NOMO-1 treated with DMSO at 0.1 percent for 48 hours (cell line): ENCODE results near the gene MON1B.

ENCODE experiments used
- DNase-seq: peaks from one replicate; lab custom pipeline; 2025; ENCODE audit not compliant: unreplicated experiment; lab: John Stamatoyannopoulos, UW

Gene MON1B

GRCh38 chr16:77195411-77195810, 4.4 kb downstream of the MON1B start:
- no peak for DNase-seq

DNA sequence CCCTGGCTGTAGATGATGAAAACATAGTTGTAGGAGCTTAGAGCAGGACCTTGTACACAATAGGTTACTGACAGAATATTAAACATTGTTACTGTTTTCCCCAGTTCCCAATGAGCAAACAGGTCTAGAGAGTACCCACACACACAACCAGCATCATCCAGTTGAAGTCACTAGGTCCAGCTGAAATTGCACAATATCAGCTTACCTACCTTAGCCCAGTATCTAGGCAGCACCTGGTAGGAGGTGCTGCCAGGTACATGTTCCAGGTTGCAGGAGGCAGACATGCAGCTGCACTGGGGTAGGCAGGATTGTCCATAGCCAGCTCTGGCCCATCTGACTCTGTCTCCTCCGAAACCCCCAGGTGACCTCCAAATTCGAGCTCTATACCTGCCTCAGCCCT, 6.8 kb downstream of the MON1B start:
- no peak for DNase-seq

- no peak for DNase-seq
Measured at GRCh38 chr16:77199211-77199610, 8.2 kb downstream of the MON1B start, which contains the start of gene SYCE1L. Gene SYCE1L, plus strand, starts transcription at chr16:77199408. Its CDS starts 44 bp downstream, at chr16:77199452.

DNA sequence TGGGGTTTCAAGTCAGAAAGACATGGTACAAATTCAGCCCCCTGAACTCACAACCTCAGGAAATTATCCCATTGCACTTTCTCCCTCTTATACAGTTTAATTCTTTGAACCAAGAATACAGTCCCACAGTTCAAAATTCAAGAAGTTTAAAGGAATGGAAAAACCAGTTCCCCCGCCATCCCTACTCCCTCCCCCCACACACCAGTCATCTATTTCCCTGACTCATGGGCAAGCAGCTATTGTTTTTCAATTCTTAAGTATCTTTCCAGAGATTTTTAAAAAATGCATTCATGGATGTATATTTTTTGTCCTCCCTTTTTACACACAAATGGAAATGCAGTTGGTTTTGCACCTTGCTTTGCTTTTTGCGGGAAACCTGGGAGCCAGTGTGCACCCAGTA, 15.5 kb downstream of the MON1B start:
- no peak for DNase-seq

DNA sequence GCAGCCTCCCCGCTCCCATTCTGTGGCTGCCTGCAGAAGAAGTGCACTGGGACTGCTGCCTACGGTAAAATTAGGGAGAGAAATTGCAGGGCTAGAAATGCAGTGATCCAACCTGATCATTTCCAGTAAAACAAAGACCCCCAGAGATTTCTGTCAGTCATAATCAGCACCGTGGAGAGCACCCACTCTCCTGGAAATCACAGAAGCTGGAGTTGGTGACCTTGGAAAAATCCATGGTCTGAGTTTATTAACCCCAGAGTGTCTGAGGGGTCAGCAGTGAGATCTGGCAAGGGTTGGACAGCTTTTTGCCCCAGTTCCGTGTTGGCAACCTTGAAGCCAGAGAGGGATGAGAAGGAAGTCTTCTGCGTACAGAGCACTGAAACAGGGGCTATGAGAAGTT, 16.0 kb downstream of the MON1B start:
- no peak for DNase-seq

- DNase-seq: no peak
Measured at GRCh38 chr16:77208382-77208781, 17.4 kb downstream of the MON1B start.

- peak; percentile 73 for DNase-seq
Measured at GRCh38 chr16:77211880-77212740, 21.1 kb downstream of the MON1B start.

DNA sequence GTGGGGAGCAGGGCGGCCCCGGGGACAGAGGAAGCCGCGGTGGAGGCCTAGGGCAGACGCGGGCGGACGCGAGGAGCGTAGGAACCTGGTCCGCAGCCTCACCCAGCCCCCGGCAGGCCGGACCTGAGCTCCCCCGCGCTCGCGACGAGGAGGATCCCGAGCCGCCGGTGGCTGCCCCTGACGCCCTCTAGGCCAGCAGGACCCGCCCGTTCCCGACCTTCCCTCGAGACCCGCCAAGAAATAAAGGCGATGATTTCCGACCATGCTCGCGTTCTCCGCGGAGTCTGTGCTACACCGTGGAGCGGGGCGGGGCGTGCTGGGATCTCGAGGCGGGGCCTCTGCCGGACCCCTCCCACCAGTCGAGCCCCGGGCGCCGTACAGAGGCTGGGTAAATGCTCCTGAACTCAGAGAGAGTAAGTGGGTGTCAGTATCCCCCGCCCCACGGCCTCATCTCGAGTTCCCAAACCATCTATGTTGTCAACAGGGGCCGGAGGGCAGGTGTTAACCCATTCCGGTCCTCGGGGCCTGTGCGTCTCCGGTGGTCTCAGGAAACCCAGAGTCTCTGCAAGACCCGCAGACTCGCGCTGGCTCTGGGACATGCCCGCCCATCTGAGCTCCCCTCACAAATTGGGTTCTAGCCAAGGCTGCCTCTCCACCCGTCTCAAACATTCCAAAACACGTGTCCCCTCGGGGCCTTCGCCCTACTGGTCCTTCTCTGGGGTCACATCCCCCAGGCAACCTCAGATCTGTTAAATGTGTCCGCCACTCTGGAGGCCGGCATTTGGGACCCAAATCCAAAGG, 22.0 kb downstream of the MON1B start:
- DNase-seq: peak; percentile 43

- no peak for DNase-seq
Measured at GRCh38 chr16:77213542-77214106, 22.6 kb downstream of the MON1B start.

DNA sequence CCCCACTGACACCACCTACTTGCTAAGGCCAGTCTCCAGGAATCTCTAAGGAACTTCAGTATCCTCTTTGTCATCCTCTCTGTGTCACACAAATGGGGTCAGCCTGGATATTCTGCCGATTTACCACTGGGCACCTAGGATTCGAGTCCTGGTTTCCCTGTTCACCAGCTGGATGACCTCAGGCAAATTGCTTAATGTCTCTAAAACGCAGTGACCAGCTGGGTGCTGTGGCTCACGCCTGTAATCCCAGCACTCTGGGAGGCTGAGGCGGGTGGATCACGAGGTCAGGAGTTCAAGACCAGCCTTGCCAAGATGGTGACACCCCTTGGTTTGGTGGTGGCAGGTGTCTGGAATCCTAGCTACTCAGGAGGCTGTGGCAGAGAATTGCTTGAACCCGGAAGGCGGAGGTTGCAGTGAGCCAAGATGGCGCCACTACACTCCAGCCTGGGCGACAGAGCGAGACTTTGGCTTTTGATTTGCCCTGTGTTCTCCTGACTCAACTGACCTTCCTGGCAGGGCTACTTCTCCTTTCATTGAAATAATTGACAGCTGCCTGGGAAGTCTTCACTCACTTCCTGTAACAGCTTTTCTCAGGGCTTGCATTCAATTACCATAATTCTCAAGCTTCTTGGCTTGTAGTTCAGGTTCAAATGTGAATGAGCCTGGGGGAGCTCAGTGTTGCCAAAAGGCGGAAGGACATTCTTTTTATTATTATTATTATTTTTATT, 23.6 kb downstream of the MON1B start:
- DNase-seq: no peak

DNA sequence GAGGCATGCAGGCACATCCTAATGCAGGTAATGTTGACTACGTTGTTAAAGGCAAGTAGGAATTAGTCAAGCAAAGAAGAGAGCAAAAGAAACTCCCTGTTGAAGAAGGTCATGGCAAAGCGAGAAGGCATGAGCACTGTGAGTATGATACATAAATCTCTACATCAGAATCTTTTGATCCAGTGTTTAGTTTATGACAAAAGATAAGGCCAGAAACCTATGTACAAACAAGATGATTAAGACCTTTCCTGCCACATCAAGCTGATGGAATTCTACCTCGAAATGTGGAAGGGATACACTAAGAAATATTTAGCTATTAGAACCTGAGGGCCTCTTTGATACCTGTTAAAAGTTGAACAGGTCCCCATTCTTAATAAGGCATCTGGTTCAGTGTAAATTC, 28.4 kb downstream of the MON1B start:
- DNase-seq: no peak

DNA sequence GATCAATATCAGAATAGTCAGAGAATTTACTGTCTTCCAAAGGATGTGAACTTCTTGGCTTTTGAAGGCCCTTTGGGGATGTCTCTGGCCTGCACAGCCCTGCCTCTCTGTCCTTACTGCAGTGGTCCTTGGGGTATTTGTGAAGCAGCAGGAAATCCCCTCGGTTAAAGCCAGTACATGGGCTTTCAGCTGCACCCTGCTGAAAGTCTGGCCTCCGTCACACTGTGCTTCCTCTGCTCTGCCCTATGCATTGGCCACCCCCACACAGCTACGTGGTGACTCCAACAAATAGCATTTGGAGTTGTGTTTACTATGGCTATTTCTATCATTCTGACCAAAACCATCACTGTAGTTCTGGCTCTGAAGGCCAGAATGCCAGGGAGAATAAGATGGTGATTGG, 29.4 kb downstream of the MON1B start:
- no peak for DNase-seq

GRCh38 chr16:77221482-77221881, 30.5 kb downstream of the MON1B start:
- DNase-seq: no peak

DNA sequence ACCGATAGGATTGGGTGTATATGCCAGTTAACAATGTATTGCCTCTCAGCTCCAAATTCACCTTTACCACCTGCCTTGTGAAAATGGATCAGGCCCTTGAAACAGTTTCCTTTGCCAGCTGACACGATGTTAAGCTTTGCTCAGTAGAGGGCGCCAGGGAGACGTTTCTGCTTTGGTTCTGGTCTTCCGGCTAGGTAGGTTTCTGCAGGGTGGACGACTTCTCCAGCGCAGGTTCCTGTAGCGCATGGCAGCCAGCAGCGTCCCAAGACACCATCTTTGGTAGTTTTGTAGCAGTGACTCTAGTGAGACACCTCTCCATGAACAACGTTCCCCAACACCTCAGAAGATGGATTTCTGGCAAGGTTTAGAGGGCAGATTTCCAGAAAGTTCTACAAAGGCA, 32.2 kb downstream of the MON1B start:
- no peak for DNase-seq

- no peak for DNase-seq
Measured at GRCh38 chr16:77225182-77225581, 34.2 kb downstream of the MON1B start.

DNA sequence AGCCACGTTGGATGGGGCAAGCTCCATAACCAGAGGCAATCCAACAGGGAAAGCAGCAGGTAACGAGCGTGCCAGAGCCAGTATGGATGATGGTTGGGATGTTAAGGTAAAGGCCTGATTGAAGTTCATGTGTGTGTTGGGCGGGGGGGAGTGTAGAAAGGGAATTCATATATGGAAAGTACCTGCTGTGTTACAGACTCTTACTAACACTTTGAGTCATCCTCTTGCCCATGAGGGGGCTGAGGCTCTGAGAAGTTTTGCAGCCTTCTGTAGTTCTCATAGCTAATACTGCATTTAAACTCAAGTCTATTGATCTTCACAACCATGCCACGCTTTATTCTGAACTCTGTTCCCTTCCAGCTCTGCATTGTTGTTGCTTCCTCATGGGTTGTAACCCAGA, 36.8 kb downstream of the MON1B start:
- DNase-seq: no peak

DNA sequence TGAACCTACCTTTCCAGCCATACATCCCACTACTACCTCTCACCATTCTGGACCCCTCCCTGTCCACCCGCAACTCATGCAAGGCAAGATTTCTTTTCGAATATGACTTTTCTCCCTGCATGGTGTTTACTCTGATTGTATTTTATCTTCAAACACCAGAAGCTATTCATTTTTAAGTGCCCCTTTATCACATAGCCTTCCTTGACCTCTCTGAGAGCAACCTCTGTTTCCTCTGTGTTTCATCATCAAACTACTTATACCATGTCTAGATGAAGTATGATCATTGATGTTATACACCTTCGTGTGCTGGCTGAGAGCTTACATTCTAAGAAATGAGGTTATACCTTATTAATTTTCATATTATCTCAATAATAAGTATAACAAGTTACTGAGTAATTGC, 40.1 kb downstream of the MON1B start:
- DNase-seq: no peak

GRCh38 chr16:77233799-77234519, 43.0 kb downstream of the MON1B start:
- no peak for DNase-seq

DNA sequence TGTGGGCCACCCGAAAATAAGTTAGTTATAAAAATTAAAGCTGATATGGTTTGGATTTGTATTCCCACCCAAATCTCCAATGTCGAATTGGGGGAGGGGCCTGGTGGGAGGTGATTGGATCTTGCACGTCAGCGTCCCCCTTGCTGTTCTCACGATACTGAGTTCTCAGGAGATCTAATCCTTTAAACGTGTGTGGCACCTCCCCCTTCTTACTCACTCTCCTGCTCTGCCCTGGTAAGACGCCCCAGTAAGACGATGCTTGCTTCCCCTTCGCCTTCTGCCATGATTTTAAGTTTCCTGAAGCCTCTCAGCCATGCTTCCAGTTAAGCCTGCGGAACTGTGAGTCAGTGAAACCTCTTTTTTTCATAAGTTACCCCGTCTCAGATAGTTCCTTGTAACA, 43.6 kb downstream of the MON1B start:
- no peak for DNase-seq

DNA sequence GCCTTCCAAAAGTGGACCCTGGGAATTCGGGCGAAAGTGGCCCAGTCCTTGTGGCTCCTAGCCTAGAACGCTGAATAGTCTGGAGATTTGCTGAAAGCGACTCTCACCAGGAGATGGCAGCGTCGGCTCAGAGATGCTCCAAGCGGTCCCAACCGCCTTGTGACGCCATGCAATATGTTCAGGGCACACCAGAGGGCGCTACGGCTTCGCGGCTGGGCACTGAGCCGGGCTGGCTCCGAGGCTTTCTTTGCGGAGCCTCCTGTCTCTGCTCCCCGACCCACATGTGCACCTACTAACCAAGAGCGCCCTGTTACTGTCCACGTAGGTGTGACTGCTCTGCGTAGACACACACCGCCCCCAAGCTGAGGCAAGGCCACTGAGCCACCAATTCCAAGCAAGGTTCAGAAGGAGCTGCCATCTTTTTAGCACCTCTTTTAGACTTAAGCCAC, 45.1 kb downstream of the MON1B start:
- DNase-seq: peak; percentile 77
